ENCODE data around the gene EML2. TPM values are rescaled to one million over a fixed set of nuclear protein-coding genes. Genes with fewer than 3 reads are reported as not detected.

The EML2 gene
- total and polyA plus RNA-seq, 2 of the 8 experiments (the other 6 are each of a cell fraction or from before 2014, with no cell fraction given): 28.8 to 29.4 TPM

DNA sequence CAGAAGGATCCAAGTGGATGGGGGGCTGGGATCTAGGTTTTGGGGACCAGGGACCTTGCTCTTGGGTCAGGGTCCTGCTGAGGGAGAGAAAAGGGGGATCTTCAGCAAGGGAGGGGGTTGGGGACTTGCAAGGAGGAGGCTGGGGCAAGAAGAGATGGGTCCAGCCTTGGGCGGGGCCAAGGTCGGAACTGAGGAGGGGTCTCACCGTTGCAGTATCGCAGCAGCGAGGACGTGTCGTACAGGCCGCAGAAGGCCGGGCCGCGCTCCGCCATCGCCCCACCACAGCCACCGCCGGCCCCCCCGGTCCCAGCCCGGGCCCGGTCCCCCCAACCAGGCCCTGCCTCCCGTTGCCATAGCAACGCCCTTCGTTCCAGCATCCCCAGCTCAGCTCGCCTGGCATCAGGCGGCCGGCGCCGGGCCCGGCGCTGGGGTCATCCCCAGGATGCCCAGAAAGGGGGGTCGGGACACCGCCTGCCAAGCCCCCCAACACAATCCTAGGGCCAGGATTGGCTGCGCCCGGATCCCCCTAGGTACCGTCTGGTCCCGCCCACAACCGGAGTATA lies 6.0 kb upstream of the EML2 start:
- no peak overlapping the region for H2AFZ ChIP-seq (ENCODE audit: low read length)

More for the DNA sequence above, 6.0 kb upstream of the EML2 start:
- Histone ChIP-seq H4K20me1 (replicated peaks in 1 of 2; ENCODE audit: control insufficient read depth in 1 of 2, insufficient read depth in 2 of 2, low read length in 2 of 2) (no peaks in the 10 kb centered on the region), H2BK5ac (ENCODE audit: low read depth, low read length) (no peak overlapping the region), H3K18ac (ENCODE audit: extremely low read depth, low read length) (no peak overlapping the region), H3K79me2 (ENCODE audit: control insufficient read depth in 1 of 2, insufficient read depth in 2 of 2, low read length in 2 of 2) (no peaks in the 10 kb centered on the region), H3K27me3 (replicated peaks in 1 of 4; ENCODE audit: control insufficient read depth in 3 of 4, extremely low read depth in 1 of 4, insufficient read depth in 3 of 4, low read length in 3 of 4) (peaks cover 0 to 6% (median 2%) of the 10 kb centered on the region in 4 experiments; a peak in 4 of 7 replicates), H3K36me3 (ENCODE audit: control insufficient read depth in 2 of 4, insufficient read depth in 4 of 4, low read length in 3 of 4) (no peaks in the 10 kb centered on the region), H3K79me1 (ENCODE audit: low read depth, low read length) (no peaks in the 10 kb centered on the region), H3K27ac (ENCODE audit: low read depth, low read length) (no peak overlapping the region), H3K4me1 (replicated peaks in 1 of 4; ENCODE audit: control insufficient read depth in 3 of 4, insufficient read depth in 4 of 4, low read length in 3 of 4) (peaks cover 6 to 27% (median 16%) of the 10 kb centered on the region in 4 experiments), H3K4ac (replicated peaks; ENCODE audit: insufficient read length, low read depth, low read length) (no peak overlapping the region), H4K5ac (ENCODE audit: insufficient read length, low read depth, low read length) (no peak overlapping the region), H2BK12ac (ENCODE audit: low read depth, low read length) (no peak overlapping the region), H3K9me3 (ENCODE audit: insufficient read depth in 2 of 2, low read depth in 1 of 2, low read length in 1 of 2) (no peaks in the 10 kb centered on the region; a peak in 1 of 4 replicates), H2BK20ac (ENCODE audit: low read length) (no peak overlapping the region), H2BK120ac (replicated peaks; ENCODE audit: low read depth, low read length) (no peak overlapping the region), H4K8ac (ENCODE audit: extremely low read depth, insufficient read depth, low read length) (no peak overlapping the region), H3K56ac (replicated peaks; ENCODE audit: insufficient read length, low read depth, low read length) (no peak overlapping the region), H3K4me3 (ENCODE audit: extremely low read depth in 1 of 4, insufficient read depth in 2 of 4, low read depth in 3 of 4, low read length in 4 of 4) (peak overlapping the region; percentile 38 to 60 (median 48); a peak in 7 of 8 replicates), H4K91ac (replicated peaks; ENCODE audit: insufficient read length, low read length) (no peak overlapping the region), H3K23me2 (ENCODE audit: low read depth, low read length) (peaks cover 8% of the 10 kb centered on the region; the same call in 1 of the 2 replicates), H3K14ac (ENCODE audit: insufficient read length) (no peak overlapping the region), H3K9ac (replicated peaks in 1 of 4; ENCODE audit: extremely low read depth in 1 of 4, low read depth in 3 of 4, low read length in 3 of 4) (no peak overlapping the region), H3K4me2 (ENCODE audit: insufficient read depth in 1 of 2, low read depth in 2 of 2, low read length in 2 of 2) (peak overlapping the region; percentile 43 to 45; a peak in 3 of 4 replicates), H3K23ac (ENCODE audit: insufficient read length) (no peak overlapping the region), H2AK5ac (ENCODE audit: low read depth, low read length) (no peak overlapping the region), H2BK15ac (ENCODE audit: low read length) (no peak overlapping the region)
- ChIA-PET CTCF (ENCODE audit: partially characterized antibody) (interaction anchor here (0.8 to 5.8 kb wide), 8 partner anchors 25 to 206 kb away, joined by 3 to 67 read pairs (median 4); partner anchors contain the start of gene PPM1N), POLR2A (ENCODE audit: partially characterized antibody) (interaction anchor here (0.6 to 1.8 kb wide), 9 partner anchors 13 to 124 kb away, joined by 3 to 8 read pairs (median 4); partner anchors contain the start of genes GIPR, QPCTL, SIX5 and SNRPD2)
- 15% methylated on average over 25 of the region's 35 CpGs; no CpG with 5 or more reads in 1 of the 2 experiments for WGBS, 2 experiments (ENCODE audit: extremely low coverage in 1 of 2, insufficient coverage in 1 of 2, insufficient read length in 1 of 2, insufficient replicate concordance in 2 of 2, low coverage in 1 of 2, low lambda C conversion rate in 2 of 2, missing lambda C conversion rate in 1 of 2)
- FAIRE-seq: no peak
- no peak for DNase-seq (ENCODE audit: low read depth in 1 of 2, low spot score in 2 of 2)
- TF ChIP-seq KDM1A (IDR thresholded peaks at IDR 0.05; ENCODE audit: borderline replicate concordance, low read length): no peak
- no peak for TF ChIP-seq FOSL1 (IDR thresholded peaks at IDR 0.05; ENCODE audit: insufficient read depth, low read depth, low read length)
- TF ChIP-seq SIX5 (IDR thresholded peaks at IDR 0.05; ENCODE audit: low read depth, low read length): no peak
- no peak for TF ChIP-seq ASH2L (IDR thresholded peaks at IDR 0.05; ENCODE audit: low read length)
- TF ChIP-seq, protein P1, sequence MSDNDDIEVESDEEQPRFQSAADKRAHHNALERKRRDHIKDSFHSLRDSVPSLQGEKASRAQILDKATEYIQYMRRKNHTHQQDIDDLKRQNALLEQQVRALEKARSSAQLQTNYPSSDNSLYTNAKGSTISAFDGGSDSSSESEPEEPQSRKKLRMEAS (IDR thresholded peaks at IDR 0.05): no peak
- no peak for TF ChIP-seq ZNF274 (IDR thresholded peaks at IDR 0.05; ENCODE audit: borderline replicate concordance, extremely low read depth, low read length)
- TF ChIP-seq POLR2A (IDR thresholded peaks at IDR 0.05; ENCODE audit: control extremely low read depth in 1 of 2, low read depth in 2 of 2, low read length in 2 of 2): no peak
- TF ChIP-seq TAF1 (IDR thresholded peaks at IDR 0.05; ENCODE audit: low read depth, low read length): no peak
- TF ChIP-seq SP1 (IDR thresholded peaks at IDR 0.05; ENCODE audit: low read depth, low read length): no peak

All from H1 (cell line).